ENCODE measurements around the gene RBM23. TPM values are rescaled to one million over a fixed set of nuclear protein-coding genes. Genes with fewer than 3 reads are reported as not detected.
"Not testable (repeated sequence)": the region's sequence is repeated elsewhere in the genome, so short reads cannot be mapped to it uniquely, and the experiment has no call there.

The RBM23 gene
- total and polyA plus RNA-seq, 3 donors from 2014 or later, result 73.7 to 115 (median 93.3) TPM

DNA sequence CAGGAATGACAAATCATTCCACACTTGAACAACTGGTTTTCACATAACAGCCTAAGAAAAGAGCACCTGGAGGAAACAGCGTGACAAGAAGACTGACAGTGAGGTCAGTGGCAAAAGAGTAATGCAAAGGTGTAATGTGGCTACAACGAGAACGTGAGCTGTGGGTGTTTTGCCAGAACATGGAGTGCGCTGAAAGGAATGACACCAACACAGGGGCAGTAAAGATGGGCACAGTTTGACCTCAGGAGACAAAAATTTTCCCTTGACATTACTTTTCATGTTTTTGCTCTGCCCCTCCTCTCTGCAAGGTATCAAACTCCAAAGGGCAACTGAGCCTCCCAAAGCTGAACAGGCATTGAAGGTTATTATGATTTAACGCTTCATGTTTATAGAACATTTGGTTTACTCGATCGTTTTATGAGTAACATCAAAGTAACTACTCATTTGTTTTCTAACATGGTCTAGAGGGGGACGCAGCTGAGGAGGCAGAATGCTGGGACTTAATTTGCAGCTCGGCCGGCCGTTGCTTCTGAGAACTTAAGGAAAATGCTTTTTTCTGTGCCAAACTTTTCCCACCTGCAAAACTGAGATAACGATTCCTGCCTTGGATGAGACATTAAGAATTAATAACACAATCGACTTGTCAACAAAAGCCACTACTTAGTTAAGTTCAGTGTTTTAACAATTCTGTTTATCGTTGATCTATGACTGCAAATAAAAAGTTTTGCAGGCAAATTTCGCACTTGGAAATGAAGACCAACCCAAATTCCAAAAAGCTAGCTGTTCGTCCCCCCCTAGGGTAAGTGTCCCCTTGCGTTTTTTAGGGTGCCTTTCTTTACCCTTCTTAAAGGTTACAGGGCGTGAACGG is 37.0 kb upstream of the RBM23 start:
- 15 to 19% methylated on average over 19 of the region's 19 CpGs for WGBS, 2 donors

GRCh38 chr14:22952418-22952817 is 33.5 kb upstream of the RBM23 start:
- H3K27me3 ChIP-seq, result no peaks in the 10 kb centered on the region
- H3K27ac ChIP-seq, result no peak overlapping the region
- no peak for DNase-seq
- no peaks in the 10 kb centered on the region for H3K4me1 ChIP-seq
- WGBS, 2 donors, result 70 to 93% methylated on average over 1 of the region's 1 CpG
- no peaks in the 10 kb centered on the region for H3K9me3 ChIP-seq
- no peaks in the 10 kb centered on the region for H3K36me3 ChIP-seq (ENCODE audit: low read depth, missing control alignments)
- H3K4me3 ChIP-seq, result no peak overlapping the region
- no peak for TF ChIP-seq POLR2A (IDR thresholded peaks at IDR 0.05)
- TF ChIP-seq CTCF (IDR thresholded peaks at IDR 0.05), result no peak
- intact Hi-C loops (cut with DNase I; ENCODE audit: low total_unique reads), result no loop called here

More for the DNA sequence above, 37.0 kb upstream of the RBM23 start:
- Histone ChIP-seq H3K36me3 (ENCODE audit: low read depth, missing control alignments) (no peaks in the 10 kb centered on the region), H3K27me3 (no peaks in the 10 kb centered on the region), H3K9me3 (no peaks in the 10 kb centered on the region), H3K4me3 (peak overlapping the region; percentile 65 to 79), H3K27ac (peak overlapping the region; percentile 86 to 90), H3K4me1 (no peaks in the 10 kb centered on the region)
- intact Hi-C loops (cut with DNase I; ENCODE audit: low total_unique reads), result no loop called here
- no peak for DNase-seq
- TF ChIP-seq CTCF (IDR thresholded peaks at IDR 0.05) (no peak), POLR2A (IDR thresholded peaks at IDR 0.05) (no peak)

- intact Hi-C loops (cut with DNase I; ENCODE audit: low total_unique reads); H3K36me3 ChIP-seq (ENCODE audit: low read depth, missing control alignments); DNase-seq; H3K4me3 ChIP-seq; H3K27me3 ChIP-seq; H3K27ac ChIP-seq; H3K4me1 ChIP-seq; H3K9me3 ChIP-seq: not testable (repeated sequence)
- WGBS, 2 donors, result 92 to 95% methylated on average over 8 of the region's 8 CpGs
Measured at GRCh38 chr14:22951795-22952194, 32.8 kb upstream of the RBM23 start.

DNA sequence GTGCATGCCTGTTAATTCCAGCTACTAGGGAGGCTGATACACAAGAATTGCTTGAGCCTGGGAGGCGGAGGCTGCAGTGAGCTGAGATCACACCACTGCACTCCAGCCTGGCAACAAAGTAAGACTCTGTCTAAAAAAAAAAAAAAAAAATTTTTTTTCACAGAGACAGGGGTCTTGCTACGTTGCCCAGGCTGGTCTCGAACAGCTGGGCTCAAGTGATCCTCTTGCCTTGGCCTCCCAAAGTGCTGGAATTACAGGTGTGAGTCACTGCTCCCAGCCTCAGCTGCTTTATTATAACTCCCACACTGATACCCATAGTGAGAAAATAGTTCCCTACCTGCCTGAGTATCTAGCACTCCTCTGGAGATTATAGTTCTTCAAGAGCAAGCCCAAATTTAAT is 26.7 kb upstream of the RBM23 start:
- H3K9me3 ChIP-seq, result no peaks in the 10 kb centered on the region
- no peaks in the 10 kb centered on the region for H3K36me3 ChIP-seq (ENCODE audit: low read depth, missing control alignments)
- 97 to 98% methylated on average over 3 of the region's 3 CpGs for WGBS, 2 donors
- no peaks in the 10 kb centered on the region for H3K27me3 ChIP-seq
- no peak overlapping the region for H3K27ac ChIP-seq
- H3K4me3 ChIP-seq, result no peak overlapping the region
- no peak for TF ChIP-seq POLR2A (IDR thresholded peaks at IDR 0.05)
- no peaks in the 10 kb centered on the region for H3K4me1 ChIP-seq
- no peak for DNase-seq
- intact Hi-C loops (cut with DNase I; ENCODE audit: low total_unique reads), result no loop called here

- Histone ChIP-seq H3K27me3 (no peaks in the 10 kb centered on the region), H3K27ac (no peak overlapping the region), H3K4me1 (no peaks in the 10 kb centered on the region), H3K4me3 (no peak overlapping the region), H3K36me3 (ENCODE audit: low read depth, missing control alignments) (no peaks in the 10 kb centered on the region), H3K9me3 (no peaks in the 10 kb centered on the region)
- WGBS, 2 donors, result 83 to 94% methylated on average over 4 of the region's 4 CpGs
- no peak for DNase-seq
- intact Hi-C loops (cut with DNase I; ENCODE audit: low total_unique reads), result no loop called here
- TF ChIP-seq CTCF (IDR thresholded peaks at IDR 0.05), result no peak
- no peak for TF ChIP-seq POLR2A (IDR thresholded peaks at IDR 0.05)
Measured at GRCh38 chr14:22939684-22940083, 20.7 kb upstream of the RBM23 start.

- no peak for DNase-seq
- no peaks in the 10 kb centered on the region for H3K36me3 ChIP-seq (ENCODE audit: low read depth, missing control alignments)
- 86 to 93% methylated on average over 1 of the region's 1 CpG for WGBS, 2 donors
- H3K4me1 ChIP-seq, result no peaks in the 10 kb centered on the region
- no peak overlapping the region for H3K4me3 ChIP-seq
- no peak for TF ChIP-seq CTCF (IDR thresholded peaks at IDR 0.05)
- TF ChIP-seq POLR2A (IDR thresholded peaks at IDR 0.05), result no peak
- no peak overlapping the region for H3K27ac ChIP-seq
- H3K9me3 ChIP-seq, result no peaks in the 10 kb centered on the region
- intact Hi-C loops (cut with DNase I; ENCODE audit: low total_unique reads), result no loop called here
- H3K27me3 ChIP-seq, result no peaks in the 10 kb centered on the region
Measured at GRCh38 chr14:22935156-22935555, 16.2 kb upstream of the RBM23 start.

Measured in testis (tissue), 3 donors.